H1 (cell line): ENCODE measurements around the gene TTL. TPM values are rescaled to one million over a fixed set of nuclear protein-coding genes. Genes with fewer than 3 reads are reported as not detected.

ENCODE experiments used
- CTCF ChIA-PET: fragments of 300-600 bp; sonication (Branson Sonifier 250); formaldehyde crosslinking; loops from one replicate; lab custom pipeline; 2021; ENCODE audit not compliant: partially characterized antibody; lab: Charles Lee
- POLR2A ChIA-PET: fragments of 300-600 bp; sonication (Branson Sonifier 250); formaldehyde crosslinking; loops from one replicate; lab custom pipeline; 2021; ENCODE audit warnings: inconsistent platforms; ENCODE audit not compliant: partially characterized antibody; lab: Charles Lee
- DNase-seq, 2 experiments: peaks; one replicate each; pipeline versions ENCODE4 v3.0.0 to v3.0.0-alpha.2; 2010 to 2022; ENCODE audit warnings: low spot score in 2 of 2, low read depth in 1 of 2, mixed read lengths in 1 of 2
- FAIRE-seq: peaks from 2 replicates; lab custom pipeline; 2011; peaks lifted over from hg19 to GRCh38; lab: Jason Lieb, UNC
- H2AFZ ChIP-seq: 2 replicates; pipeline ENCODE4 v1.8.1; 2012; ENCODE audit warnings: low read length, inconsistent platforms
- H2AK5ac ChIP-seq: 2 replicates; pipeline ENCODE4 v1.6.1; 2013; ENCODE audit warnings: low read depth, low read length
- H2BK120ac ChIP-seq: replicated peaks from 2 replicates; pipeline ENCODE3; 2013; ENCODE audit warnings: low read depth, low read length, inconsistent platforms
- H2BK12ac ChIP-seq: 2 replicates; pipeline ENCODE4 v1.6.1; 2013; ENCODE audit warnings: low read depth, low read length
- H2BK15ac ChIP-seq: 2 replicates; pipeline ENCODE4 v1.6.1; 2013; ENCODE audit warnings: low read length
- H2BK20ac ChIP-seq: 2 replicates; pipeline ENCODE4 v1.6.1; 2013; ENCODE audit warnings: low read length
- H2BK5ac ChIP-seq: 2 replicates; pipeline ENCODE4 v1.6.1; 2013; ENCODE audit warnings: low read depth, low read length
- H3K14ac ChIP-seq: 2 replicates; pipeline ENCODE4 v1.6.1; 2013; ENCODE audit warnings: inconsistent platforms; ENCODE audit not compliant: insufficient read length
- H3K18ac ChIP-seq: 2 replicates; pipeline ENCODE4 v1.6.1; 2013; ENCODE audit warnings: low read length; ENCODE audit errors: extremely low read depth
- H3K23ac ChIP-seq: 2 replicates; pipeline ENCODE4 v1.6.1; 2013; ENCODE audit warnings: inconsistent platforms; ENCODE audit not compliant: insufficient read length
- H3K23me2 ChIP-seq: 2 replicates; pipeline ENCODE4 v1.6.1; 2013; ENCODE audit warnings: low read depth, low read length
- H3K27ac ChIP-seq: 2 replicates; pipeline ENCODE4 v1.6.1; 2011; ENCODE audit warnings: low read depth, low read length, inconsistent platforms
- H3K27me3 ChIP-seq, 4 experiments: replicated peaks in 1 of 4; 1 replicate in 1 of 4; 2 replicates in 3 of 4; pipeline versions ENCODE4 v1.6.1 to v1.8.1; 2011 to 2013; ENCODE audit warnings: low read length in 3 of 4, mild to moderate bottlenecking in 3 of 4, inconsistent platforms in 2 of 4, mixed read lengths in 2 of 4, moderate library complexity in 1 of 4; ENCODE audit not compliant: control insufficient read depth in 3 of 4, insufficient read depth in 3 of 4; ENCODE audit errors: extremely low read depth in 1 of 4
- H3K36me3 ChIP-seq, 4 experiments: 2 replicates each; pipeline versions ENCODE4 v1.6.1 to v1.8.1; 2011 to 2013; ENCODE audit warnings: mild to moderate bottlenecking in 4 of 4, low read length in 3 of 4, moderate library complexity in 2 of 4, control low read depth in 1 of 4, inconsistent platforms in 1 of 4; ENCODE audit not compliant: insufficient read depth in 4 of 4, control insufficient read depth in 2 of 4
- H3K4ac ChIP-seq: replicated peaks from 2 replicates; pipeline ENCODE3; 2013; ENCODE audit warnings: low read length, low read depth, mixed read lengths, inconsistent platforms; ENCODE audit not compliant: insufficient read length
- H3K4me1 ChIP-seq, 4 experiments: replicated peaks in 1 of 4; 1 replicate in 1 of 4; 2 replicates in 3 of 4; pipeline versions ENCODE4 v1.6.1 to v1.8.1; 2011 to 2013; ENCODE audit warnings: low read length in 3 of 4, inconsistent platforms in 2 of 4, mixed read lengths in 1 of 4; ENCODE audit not compliant: insufficient read depth in 4 of 4, control insufficient read depth in 3 of 4
- H3K4me2 ChIP-seq, 2 experiments: 2 replicates each; pipeline versions ENCODE4 v1.6.1 to v1.8.1; 2011 to 2013; ENCODE audit warnings: low read depth in 2 of 2, low read length in 2 of 2, control low read depth in 1 of 2, inconsistent platforms in 1 of 2, mild to moderate bottlenecking in 1 of 2; ENCODE audit not compliant: insufficient read depth in 1 of 2
- H3K4me3 ChIP-seq, 4 experiments: fragments of 200-600, 300-600 bp in 1 of 4; sonication (generic), shearing (Covaris generic), sonication (Bioruptor Twin) in 1 of 4; 2 replicates each; pipeline versions ENCODE4 v1.5.1 to v1.8.1; 2011 to 2016; ENCODE audit warnings: low read length in 4 of 4, low read depth in 3 of 4, control low read depth in 2 of 4, inconsistent platforms in 2 of 4, mild to moderate bottlenecking in 2 of 4, mixed read lengths in 1 of 4, moderate library complexity in 1 of 4; ENCODE audit not compliant: insufficient read depth in 2 of 4; ENCODE audit errors: extremely low read depth in 1 of 4
- H3K56ac ChIP-seq: replicated peaks from 2 replicates; pipeline ENCODE3; 2013; ENCODE audit warnings: low read depth, mild to moderate bottlenecking, mixed read lengths, low read length, inconsistent platforms; ENCODE audit not compliant: insufficient read length
- H3K79me1 ChIP-seq: 2 replicates; pipeline ENCODE4 v1.6.1; 2013; ENCODE audit warnings: low read depth, low read length, control low read depth
- H3K79me2 ChIP-seq, 2 experiments: 2 replicates each; pipeline versions ENCODE4 v1.6.1 to v1.8.1; 2012 to 2013; ENCODE audit warnings: low read length in 2 of 2, mild to moderate bottlenecking in 2 of 2, inconsistent platforms in 1 of 2; ENCODE audit not compliant: insufficient read depth in 2 of 2, control insufficient read depth in 1 of 2
- H3K9ac ChIP-seq, 4 experiments: replicated peaks in 1 of 4; 1 replicate in 1 of 4; 2 replicates in 3 of 4; pipeline versions ENCODE4 v1.6.1 to v1.8.1; 2011 to 2013; ENCODE audit warnings: low read depth in 3 of 4, low read length in 3 of 4, control low read depth in 2 of 4, mild to moderate bottlenecking in 2 of 4, moderate library complexity in 2 of 4, inconsistent platforms in 1 of 4; ENCODE audit errors: extremely low read depth in 1 of 4
- H3K9me3 ChIP-seq, 2 experiments: 2 replicates each; pipeline versions ENCODE4 v1.6.1 to v1.8.1; 2012 to 2013; ENCODE audit warnings: mild to moderate bottlenecking in 2 of 2, moderate library complexity in 2 of 2, control low read depth in 1 of 2, inconsistent platforms in 1 of 2, low read depth in 1 of 2, low read length in 1 of 2, mixed read lengths in 1 of 2; ENCODE audit not compliant: insufficient read depth in 2 of 2
- H4K20me1 ChIP-seq, 2 experiments: replicated peaks in 1 of 2; 2 replicates each; pipeline versions ENCODE3 to v1.8.1; 2011 to 2013; ENCODE audit warnings: inconsistent platforms in 2 of 2, low read length in 2 of 2, mild to moderate bottlenecking in 1 of 2; ENCODE audit not compliant: insufficient read depth in 2 of 2, control insufficient read depth in 1 of 2
- H4K5ac ChIP-seq: 2 replicates; pipeline ENCODE4 v1.6.1; 2013; ENCODE audit warnings: low read length, low read depth, mixed read lengths, inconsistent platforms; ENCODE audit not compliant: insufficient read length
- H4K8ac ChIP-seq: 2 replicates; pipeline ENCODE4 v1.8.0; 2013; ENCODE audit warnings: mild to moderate bottlenecking, moderate library complexity, low read length, inconsistent platforms; ENCODE audit not compliant: insufficient read depth; ENCODE audit errors: extremely low read depth
- H4K91ac ChIP-seq: replicated peaks from 2 replicates; pipeline ENCODE3; 2013; ENCODE audit warnings: low read length, mixed read lengths, inconsistent platforms; ENCODE audit not compliant: insufficient read length
- CBX5 ChIP-seq: fragments of 300-800, 300-1000 bp; sonication (generic); IDR thresholded peaks from 2 replicates; pipeline ENCODE4 v1.7.1; 2016; ENCODE audit warnings: antibody characterized with exemption, low read length, low read depth
- FOSL1 ChIP-seq: IDR thresholded peaks from 2 replicates; pipeline ENCODE4 v1.6.1; 2011; ENCODE audit warnings: mild to moderate bottlenecking, low read depth, low read length, moderate library complexity; ENCODE audit not compliant: insufficient read depth
- GABPA ChIP-seq: IDR thresholded peaks from 2 replicates; pipeline ENCODE4 v1.6.1; 2011; ENCODE audit warnings: mild to moderate bottlenecking, low read length, moderate library complexity, borderline replicate concordance; ENCODE audit not compliant: insufficient read depth
- JUN ChIP-seq: IDR thresholded peaks from 2 replicates; pipeline ENCODE4 v1.6.1; 2011; ENCODE audit warnings: low read depth, mild to moderate bottlenecking, improper control_type of control experiment, low read length
- POU5F1 ChIP-seq: IDR thresholded peaks from 2 replicates; pipeline ENCODE4 v1.6.1; 2011; ENCODE audit warnings: low read depth, mild to moderate bottlenecking, low read length, moderate library complexity
- RAD21 ChIP-seq, 2 experiments: IDR thresholded peaks in 1 of 2; conservative IDR thresholded peaks in 1 of 2; 2 replicates each; pipeline ENCODE4 v1.6.1; 2011; ENCODE audit warnings: low read depth in 2 of 2, low read length in 2 of 2, improper control_type of control experiment in 1 of 2, inconsistent platforms in 1 of 2, mild to moderate bottlenecking in 1 of 2, moderate library complexity in 1 of 2
- SIRT6 ChIP-seq: IDR thresholded peaks from one replicate; pipeline ENCODE4 v1.7.1; 2012; ENCODE audit warnings: low read length, inconsistent platforms
- SIX5 ChIP-seq: IDR thresholded peaks from 2 replicates; pipeline ENCODE4 v1.6.1; 2011; ENCODE audit warnings: mild to moderate bottlenecking, low read depth, low read length
- SRF ChIP-seq: IDR thresholded peaks from 2 replicates; pipeline ENCODE4 v1.6.1; 2011; ENCODE audit warnings: mild to moderate bottlenecking, low read depth, low read length, moderate library complexity
- TAF7 ChIP-seq: optimal IDR thresholded peaks from 2 replicates; pipeline ENCODE3; 2011; ENCODE audit warnings: low read depth, mild to moderate bottlenecking, inconsistent platforms, low read length, moderate library complexity, borderline replicate concordance
- TCF12 ChIP-seq: IDR thresholded peaks from 2 replicates; pipeline ENCODE4 v1.6.1; 2011; ENCODE audit warnings: low read depth, mild to moderate bottlenecking, low read length
- ZNF274 ChIP-seq: IDR thresholded peaks from 2 replicates; pipeline ENCODE4 v1.7.0; 2012; ENCODE audit warnings: low read length, borderline replicate concordance; ENCODE audit errors: extremely low read depth
- polyA plus RNA-seq, 7 experiments: library from polyadenylated mRNA; depleted of rRNA in 3 of 7; stranded (reverse) in 5 of 7; unstranded in 2 of 7; fragments of >200 nt in 5 of 7; fragments of 200-250 nt in 2 of 7; gene quantifications; 1 replicate in 5 of 7; 2 replicates in 1 of 7; 4 replicates in 1 of 7; pipeline versions ENCODE4 v1.2.1 to v1.2.3, GENCODE V29; 2011 to 2013; ENCODE audit warnings: missing spikeins in 2 of 7, mixed read lengths in 2 of 7
- total RNA-seq: library from RNA; stranded (reverse); fragmentation: NEBNext Ultra II Directional; extraction: Animal tissue kit (Norgen Biotek cat#: 25700); gene quantifications from 2 replicates; pipeline ENCODE4 v1.2.1, GENCODE V29; 2021
- TF ChIP-seq, protein P1 (sequence below): IDR thresholded peaks from 2 replicates; pipeline ENCODE4 v1.6.1; 2011; ENCODE audit warnings: low read length, improper control_type of control experiment

TTL gene
- total and polyA plus RNA-seq, 2 of the 8 experiments (the other 6 are each of a cell fraction or from before 2014, with no cell fraction given), result 17.5 to 57.1 TPM

DNA sequence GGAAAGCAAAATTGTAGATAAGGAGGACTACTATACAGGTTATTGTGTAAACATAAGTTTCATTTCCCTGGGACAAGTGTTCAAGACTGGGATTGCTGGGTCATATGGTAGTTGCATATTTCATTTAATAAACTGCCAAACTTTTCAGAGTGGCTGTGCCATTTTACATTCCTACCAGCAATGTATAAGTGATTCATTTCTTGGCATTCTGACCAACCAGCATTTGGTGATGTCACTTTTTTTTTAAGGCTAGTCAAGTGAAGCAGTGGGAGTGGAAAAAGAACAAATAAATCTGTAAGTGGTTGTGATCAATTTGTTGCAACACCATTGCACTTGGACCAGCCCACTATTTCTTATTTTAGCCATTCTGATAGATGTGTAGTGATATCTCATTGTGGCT, 97.3 kb downstream of the TTL start:
- H4K5ac ChIP-seq, result no peak overlapping the region
- H3K4me1 ChIP-seq, result peaks cover 0 to 4% (median 0%) of the 10 kb centered on the region in 4 experiments; a peak in 3 of 7 replicates
- H3K79me2 ChIP-seq, result no peaks in the 10 kb centered on the region
- H2AFZ ChIP-seq, result no peak overlapping the region
- H3K4ac ChIP-seq, result no peak overlapping the region
- DNase-seq (no peak), FAIRE-seq (no peak)
- H3K56ac ChIP-seq, result no peak overlapping the region
- peaks cover 0 to 3% of the 10 kb centered on the region in 2 experiments for H4K20me1 ChIP-seq
- no peaks in the 10 kb centered on the region for H3K79me1 ChIP-seq
- no peak overlapping the region for H3K4me2 ChIP-seq
- H3K9ac ChIP-seq, result no peak overlapping the region
- H3K23ac ChIP-seq, result no peak overlapping the region
- no peak overlapping the region for H4K91ac ChIP-seq
- no peak overlapping the region for H3K18ac ChIP-seq
- ChIA-PET CTCF (no interaction called here), POLR2A (no interaction called here)
- peaks cover 6 to 22% (median 15%) of the 10 kb centered on the region in 4 experiments for H3K36me3 ChIP-seq
- H2BK5ac ChIP-seq, result no peak overlapping the region
- no peak overlapping the region for H3K4me3 ChIP-seq
- peaks cover 3% of the 10 kb centered on the region; the same call in 1 of the 2 replicates for H3K23me2 ChIP-seq
- no peak overlapping the region for H2BK20ac ChIP-seq
- no peak overlapping the region for H4K8ac ChIP-seq
- H3K27ac ChIP-seq, result no peak overlapping the region
- H2AK5ac ChIP-seq, result no peak overlapping the region
- no peaks in the 10 kb centered on the region for H3K27me3 ChIP-seq
- no peak overlapping the region for H2BK120ac ChIP-seq
- H3K14ac ChIP-seq, result no peak overlapping the region
- TF ChIP-seq ZNF274 (no peak), SRF (no peak), CBX5 (no peak), GABPA (no peak), TAF7 (no peak), JUN (no peak), TCF12 (no peak), FOSL1 (no peak), RAD21 (IDR thresholded peaks at IDR 0.05 in 1 of 2, conservative IDR thresholded peaks at IDR 0.05 in 1 of 2; ENCODE audit: low read depth in 2 of 2, low read length in 2 of 2) (no peak), POU5F1 (no peak), SIRT6 (no peak), SIX5 (no peak)
- TF ChIP-seq, protein P1, sequence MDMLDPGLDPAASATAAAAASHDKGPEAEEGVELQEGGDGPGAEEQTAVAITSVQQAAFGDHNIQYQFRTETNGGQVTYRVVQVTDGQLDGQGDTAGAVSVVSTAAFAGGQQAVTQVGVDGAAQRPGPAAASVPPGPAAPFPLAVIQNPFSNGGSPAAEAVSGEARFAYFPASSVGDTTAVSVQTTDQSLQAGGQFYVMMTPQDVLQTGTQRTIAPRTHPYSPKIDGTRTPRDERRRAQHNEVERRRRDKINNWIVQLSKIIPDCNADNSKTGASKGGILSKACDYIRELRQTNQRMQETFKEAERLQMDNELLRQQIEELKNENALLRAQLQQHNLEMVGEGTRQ, result no peak
- H3K9me3 ChIP-seq, result no peaks in the 10 kb centered on the region
- H2BK15ac ChIP-seq, result no peak overlapping the region
- no peak overlapping the region for H2BK12ac ChIP-seq
